SW 1271 (cell line): ENCODE results near the gene GNGT1.

ENCODE experiments used
- DNase-seq, 2 experiments: peaks; one replicate each; lab custom pipeline; 2025; lab: John Stamatoyannopoulos, UW

The GNGT1 gene

DNA sequence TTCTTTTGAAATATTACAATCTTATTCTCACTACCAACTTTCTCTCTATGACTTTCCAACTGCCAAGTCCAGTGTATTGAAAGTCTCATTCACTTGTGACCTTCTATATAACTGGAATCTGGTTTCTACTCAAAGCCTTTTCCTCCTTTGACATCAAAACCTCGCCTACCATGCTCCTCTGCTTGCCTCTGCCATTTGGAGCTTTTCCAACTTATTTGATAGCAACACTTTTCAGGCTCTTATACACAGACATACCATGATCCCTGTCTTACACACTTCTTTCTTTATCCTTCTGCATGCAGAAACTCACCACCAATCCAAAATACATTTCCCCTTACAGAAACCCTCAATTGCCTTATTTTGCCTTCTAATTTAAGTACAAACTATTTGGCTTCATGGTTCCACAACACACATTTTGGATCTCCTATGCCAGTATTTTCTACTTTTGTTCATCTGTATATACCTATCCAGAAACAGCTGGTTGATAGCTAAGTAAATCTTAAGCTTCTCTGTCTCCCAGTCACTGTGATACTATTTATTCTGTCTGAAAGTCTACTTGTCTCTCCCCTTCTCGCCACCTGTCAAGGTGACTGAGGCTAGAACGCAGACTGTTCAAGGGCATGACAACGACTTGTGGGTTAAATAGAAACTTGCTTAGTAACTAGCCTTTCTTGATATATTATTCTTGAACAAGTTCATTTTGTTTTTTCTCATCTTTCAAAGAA is 37.6 kb downstream of the GNGT1 start:
- no peak for DNase-seq

DNA sequence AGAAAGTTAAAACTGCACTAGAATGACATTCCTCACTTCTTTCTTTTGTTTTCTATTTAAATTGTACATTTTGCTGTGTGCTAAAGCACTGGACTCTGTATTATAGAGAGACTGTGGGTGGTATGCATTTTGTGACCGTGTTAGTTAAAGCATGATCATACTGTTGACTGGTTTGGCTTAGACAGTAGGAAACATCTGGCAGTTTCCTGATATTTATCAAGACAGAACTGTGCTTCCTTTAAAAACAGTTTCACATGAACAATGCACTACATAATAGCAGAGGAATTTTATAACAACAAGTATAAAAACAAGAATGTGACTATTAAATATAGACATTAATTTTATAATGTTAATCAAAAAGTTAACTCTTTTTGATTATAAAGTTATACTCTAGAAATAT is 38.3 kb downstream of the GNGT1 start:
- no peak for DNase-seq

GRCh38 chr7:93945083-93945482 is 38.7 kb downstream of the GNGT1 start:
- no peak for DNase-seq

- DNase-seq = no peak
Observed at GRCh38 chr7:93945756-93946535, 39.6 kb downstream of the GNGT1 start.

GRCh38 chr7:93948106-93948505 is 41.7 kb downstream of the GNGT1 start:
- peak in 1 of 2 experiments; percentile 5 for DNase-seq

DNA sequence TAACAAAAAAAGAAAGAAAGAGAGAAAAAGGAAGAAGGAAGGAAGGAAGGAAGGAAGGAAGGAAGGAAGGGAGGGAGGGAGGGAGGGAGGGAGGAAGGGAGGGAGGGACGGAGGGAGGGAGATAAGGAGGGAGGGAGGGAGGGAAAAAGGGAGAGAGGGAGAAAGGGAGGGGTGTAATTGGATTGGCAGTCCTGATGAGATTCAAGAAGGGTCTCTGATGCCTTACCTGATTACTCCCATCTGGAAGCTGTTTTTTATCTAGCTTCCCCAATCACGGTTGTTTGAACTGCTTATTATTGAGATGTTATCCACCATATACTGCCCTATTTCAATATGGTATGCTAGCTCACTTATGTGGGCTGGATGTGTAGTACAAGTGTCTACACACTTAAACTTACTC is 42.5 kb downstream of the GNGT1 start:
- no peak for DNase-seq

GRCh38 chr7:93949423-93949822 is 43.1 kb downstream of the GNGT1 start:
- DNase-seq = no peak

GRCh38 chr7:93955304-93955703 is 48.9 kb downstream of the GNGT1 start:
- DNase-seq = no peak

DNA sequence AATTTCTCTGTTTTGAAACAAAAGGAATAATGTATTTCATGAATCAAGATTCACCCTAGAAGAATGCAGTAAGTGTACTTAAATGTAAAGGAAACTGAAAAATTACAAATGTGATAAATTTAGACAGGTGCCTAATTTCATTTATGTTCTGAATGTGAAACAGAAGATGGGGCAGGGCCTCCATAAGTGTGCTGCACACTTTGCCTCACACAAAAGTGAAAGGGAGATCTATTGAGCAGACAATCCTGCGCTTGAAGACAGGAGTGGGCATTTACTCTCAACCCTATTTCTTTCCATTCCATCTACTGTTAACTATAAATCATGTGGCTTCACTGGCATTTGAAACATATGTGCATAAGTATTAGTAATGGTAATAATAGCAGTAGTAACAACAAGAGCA is 51.4 kb downstream of the GNGT1 start:
- DNase-seq = no peak

- no peak for DNase-seq
Observed at GRCh38 chr7:93958216-93958615, 51.8 kb downstream of the GNGT1 start.

- DNase-seq = no peak
Observed at GRCh38 chr7:93958651-93959050, 52.3 kb downstream of the GNGT1 start.
